A673 (cell line): ENCODE data around the gene PFN3.

Experiments
- EZH2 ChIP-seq: fragments of 200-600 bp; sonication (generic); IDR thresholded peaks from 2 replicates; pipeline ENCODE4 v1.6.1; 2017; ENCODE audit warnings: borderline replicate concordance, low read depth, mild to moderate bottlenecking, mixed read lengths, antibody characterized with exemption, low read length; ENCODE audit not compliant: poor library complexity, severe bottlenecking
- TF ChIP-seq, protein P1 (sequence below): fragments of 300-800, 200-600 bp; sonication (generic); conservative IDR thresholded peaks from 2 replicates; pipeline ENCODE4 v1.5.1; 2017; ENCODE audit warnings: low read depth, mild to moderate bottlenecking, antibody characterized with exemption, low read length, moderate library complexity, mixed read lengths

GRCh38 chr5:177430140-177430951, 29.9 kb upstream of the PFN3 start:
- TF ChIP-seq, protein P1, sequence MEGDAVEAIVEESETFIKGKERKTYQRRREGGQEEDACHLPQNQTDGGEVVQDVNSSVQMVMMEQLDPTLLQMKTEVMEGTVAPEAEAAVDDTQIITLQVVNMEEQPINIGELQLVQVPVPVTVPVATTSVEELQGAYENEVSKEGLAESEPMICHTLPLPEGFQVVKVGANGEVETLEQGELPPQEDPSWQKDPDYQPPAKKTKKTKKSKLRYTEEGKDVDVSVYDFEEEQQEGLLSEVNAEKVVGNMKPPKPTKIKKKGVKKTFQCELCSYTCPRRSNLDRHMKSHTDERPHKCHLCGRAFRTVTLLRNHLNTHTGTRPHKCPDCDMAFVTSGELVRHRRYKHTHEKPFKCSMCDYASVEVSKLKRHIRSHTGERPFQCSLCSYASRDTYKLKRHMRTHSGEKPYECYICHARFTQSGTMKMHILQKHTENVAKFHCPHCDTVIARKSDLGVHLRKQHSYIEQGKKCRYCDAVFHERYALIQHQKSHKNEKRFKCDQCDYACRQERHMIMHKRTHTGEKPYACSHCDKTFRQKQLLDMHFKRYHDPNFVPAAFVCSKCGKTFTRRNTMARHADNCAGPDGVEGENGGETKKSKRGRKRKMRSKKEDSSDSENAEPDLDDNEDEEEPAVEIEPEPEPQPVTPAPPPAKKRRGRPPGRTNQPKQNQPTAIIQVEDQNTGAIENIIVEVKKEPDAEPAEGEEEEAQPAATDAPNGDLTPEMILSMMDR = no peak
- no peak for TF ChIP-seq EZH2
